ENCODE measurements around the gene PITX2. TPM values are rescaled to one million over a fixed set of nuclear protein-coding genes. Genes with fewer than 3 reads are reported as not detected.

The PITX2 gene
- total RNA-seq, 1 donor from 2014 or later = 0.29 TPM

DNA sequence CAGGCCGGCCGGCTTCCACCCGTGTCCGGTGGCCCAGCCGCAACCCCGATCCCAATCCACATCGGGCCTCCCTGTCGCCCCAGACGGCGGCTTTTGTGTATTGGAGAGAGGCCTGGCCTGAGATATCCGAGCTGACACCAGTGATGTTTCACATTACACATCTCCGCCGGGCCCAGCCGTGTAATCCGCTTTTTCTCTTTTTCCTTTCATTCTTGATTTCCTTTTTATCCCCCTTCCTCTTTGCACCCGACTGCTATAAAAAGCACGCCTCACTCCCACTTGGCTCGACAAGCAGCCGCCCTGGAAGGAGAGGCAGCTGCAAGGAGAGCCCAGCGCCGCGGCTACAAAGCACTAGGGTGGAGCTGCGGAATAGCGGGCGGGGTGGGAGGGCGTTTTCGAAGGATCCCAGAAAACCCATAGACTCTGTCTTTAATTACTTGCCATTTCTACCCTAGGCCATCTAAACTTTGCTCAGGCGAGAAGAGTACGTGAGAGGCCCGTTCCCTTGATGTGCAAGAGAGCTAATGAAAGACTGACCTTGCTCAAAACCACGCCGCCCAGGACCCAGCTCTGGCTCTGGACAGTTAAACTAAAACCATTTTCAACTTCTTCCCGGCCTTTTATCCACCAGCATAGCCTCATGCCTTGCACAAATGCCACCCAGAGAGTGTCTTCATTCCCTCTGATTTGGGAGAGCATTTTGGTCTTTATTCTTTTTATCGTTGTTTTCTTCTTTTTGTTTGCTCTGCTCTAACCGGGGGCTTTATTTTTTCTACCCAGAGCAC is 3.2 kb downstream of the PITX2 start:
- Histone ChIP-seq H3K4me3 (ENCODE audit: low read depth, low read length) (no peak overlapping the region), H3K27me3 (ENCODE audit: control insufficient read depth, insufficient read depth, low read length) (peaks cover 88% of the 10 kb centered on the region), H3K36me3 (ENCODE audit: control insufficient read depth, insufficient read depth, low read length) (no peaks in the 10 kb centered on the region)
- TF ChIP-seq, protein P1, sequence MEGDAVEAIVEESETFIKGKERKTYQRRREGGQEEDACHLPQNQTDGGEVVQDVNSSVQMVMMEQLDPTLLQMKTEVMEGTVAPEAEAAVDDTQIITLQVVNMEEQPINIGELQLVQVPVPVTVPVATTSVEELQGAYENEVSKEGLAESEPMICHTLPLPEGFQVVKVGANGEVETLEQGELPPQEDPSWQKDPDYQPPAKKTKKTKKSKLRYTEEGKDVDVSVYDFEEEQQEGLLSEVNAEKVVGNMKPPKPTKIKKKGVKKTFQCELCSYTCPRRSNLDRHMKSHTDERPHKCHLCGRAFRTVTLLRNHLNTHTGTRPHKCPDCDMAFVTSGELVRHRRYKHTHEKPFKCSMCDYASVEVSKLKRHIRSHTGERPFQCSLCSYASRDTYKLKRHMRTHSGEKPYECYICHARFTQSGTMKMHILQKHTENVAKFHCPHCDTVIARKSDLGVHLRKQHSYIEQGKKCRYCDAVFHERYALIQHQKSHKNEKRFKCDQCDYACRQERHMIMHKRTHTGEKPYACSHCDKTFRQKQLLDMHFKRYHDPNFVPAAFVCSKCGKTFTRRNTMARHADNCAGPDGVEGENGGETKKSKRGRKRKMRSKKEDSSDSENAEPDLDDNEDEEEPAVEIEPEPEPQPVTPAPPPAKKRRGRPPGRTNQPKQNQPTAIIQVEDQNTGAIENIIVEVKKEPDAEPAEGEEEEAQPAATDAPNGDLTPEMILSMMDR (IDR thresholded peaks at IDR 0.05; ENCODE audit: insufficient read depth, low read length, poor library complexity, severe bottlenecking) = no peak
- no peak for DNase-seq (ENCODE audit: low read depth)

DNA sequence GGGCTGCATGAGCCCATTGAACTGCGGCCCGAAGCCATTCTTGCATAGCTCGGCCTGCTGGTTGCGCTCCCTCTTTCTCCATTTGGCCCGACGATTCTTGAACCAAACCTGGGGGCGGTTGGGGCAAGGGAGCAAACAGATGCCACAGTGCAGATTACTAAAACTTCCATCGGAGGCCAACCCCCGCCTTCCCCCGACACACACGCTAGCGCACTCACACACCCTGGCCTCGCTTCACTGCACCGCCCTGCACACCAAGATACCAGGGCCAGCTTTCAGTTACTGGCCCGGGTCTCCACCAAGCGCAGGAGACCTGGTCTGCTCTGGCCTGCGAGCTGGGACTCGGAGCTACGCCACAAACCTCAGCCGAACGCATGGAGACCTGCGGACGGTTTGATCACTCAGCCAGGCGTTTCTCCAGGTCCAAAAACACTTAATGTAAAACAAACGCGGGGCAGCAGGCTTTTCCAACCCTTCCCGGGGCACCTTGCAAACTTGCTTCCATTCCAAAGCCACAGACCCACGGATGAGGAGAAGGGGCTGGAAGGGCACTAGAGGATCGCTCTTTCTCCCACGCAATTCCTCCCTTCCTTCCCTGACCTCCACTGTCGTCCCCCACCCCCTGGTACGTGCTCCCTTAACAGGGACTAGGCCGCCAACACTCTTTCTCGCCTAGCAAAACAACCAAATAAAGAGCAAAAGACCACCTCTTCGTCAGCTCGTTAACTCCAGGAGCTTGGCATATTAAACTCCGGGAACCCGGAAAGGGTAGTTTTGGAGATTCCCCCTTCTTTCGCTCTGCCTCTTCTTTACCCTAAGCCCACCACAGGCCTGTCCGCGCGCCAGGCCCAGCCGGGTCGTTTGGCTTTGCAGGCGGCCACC is 4.1 kb downstream of the PITX2 start:
- TF ChIP-seq, protein P1 (IDR thresholded peaks at IDR 0.05; ENCODE audit: insufficient read depth, low read length, poor library complexity, severe bottlenecking) = no peak
- no peaks in the 10 kb centered on the region for H3K36me3 ChIP-seq (ENCODE audit: control insufficient read depth, insufficient read depth, low read length)
- no peak overlapping the region for H3K4me3 ChIP-seq (ENCODE audit: low read depth, low read length)
- DNase-seq (ENCODE audit: low read depth) = no peak
- H3K27me3 ChIP-seq (ENCODE audit: control insufficient read depth, insufficient read depth, low read length) = peaks cover 88% of the 10 kb centered on the region

DNA sequence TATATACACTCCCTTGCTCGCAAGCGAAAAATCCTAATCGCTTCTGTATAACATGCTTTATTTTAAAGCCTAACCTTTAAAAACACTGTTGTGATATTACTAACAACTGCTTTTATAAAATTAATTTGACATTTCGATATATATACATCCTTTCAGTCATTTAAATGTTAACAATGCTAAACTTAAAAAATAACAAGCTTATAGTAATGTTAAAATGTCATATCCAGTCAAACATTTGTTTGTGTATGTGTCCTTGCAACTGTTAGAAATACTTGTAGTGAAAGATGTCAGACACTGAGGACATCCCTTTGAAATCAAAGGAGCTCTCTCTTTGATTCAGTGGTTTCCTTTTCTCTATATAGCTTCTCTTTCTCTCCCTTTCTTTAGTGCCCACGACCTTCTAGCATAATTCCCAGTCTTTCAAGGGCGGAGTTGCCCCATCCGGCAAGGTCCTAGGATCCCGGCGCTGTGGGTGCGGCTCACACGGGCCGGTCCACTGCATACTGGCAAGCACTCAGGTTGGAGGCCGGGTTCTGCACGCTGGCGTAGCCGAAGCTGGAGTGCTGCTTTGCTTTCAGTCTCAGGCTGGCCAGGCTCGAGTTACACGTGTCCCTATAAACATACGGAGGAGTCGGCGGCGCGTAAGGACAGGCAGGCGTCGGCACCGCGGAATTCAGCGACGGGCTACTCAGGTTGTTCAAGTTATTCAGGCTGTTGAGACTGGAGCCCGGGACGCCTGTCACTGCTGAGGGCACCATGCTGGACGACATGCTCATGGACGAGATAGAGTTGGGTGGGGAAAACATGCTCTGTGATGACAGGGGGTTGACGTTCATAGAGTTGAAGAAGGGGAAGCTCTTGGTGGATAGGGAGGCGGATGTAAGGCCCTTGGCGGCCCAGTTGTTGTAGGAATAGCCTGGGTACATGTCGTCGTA is 5.0 kb downstream of the PITX2 start:
- TF ChIP-seq, protein P1 (IDR thresholded peaks at IDR 0.05; ENCODE audit: insufficient read depth, low read length, poor library complexity, severe bottlenecking) = no peak
- DNase-seq (ENCODE audit: low read depth) = no peak
- Histone ChIP-seq H3K4me3 (ENCODE audit: low read depth, low read length) (no peak overlapping the region), H3K36me3 (ENCODE audit: control insufficient read depth, insufficient read depth, low read length) (no peaks in the 10 kb centered on the region), H3K27me3 (ENCODE audit: control insufficient read depth, insufficient read depth, low read length) (peaks cover 84% of the 10 kb centered on the region)

DNA sequence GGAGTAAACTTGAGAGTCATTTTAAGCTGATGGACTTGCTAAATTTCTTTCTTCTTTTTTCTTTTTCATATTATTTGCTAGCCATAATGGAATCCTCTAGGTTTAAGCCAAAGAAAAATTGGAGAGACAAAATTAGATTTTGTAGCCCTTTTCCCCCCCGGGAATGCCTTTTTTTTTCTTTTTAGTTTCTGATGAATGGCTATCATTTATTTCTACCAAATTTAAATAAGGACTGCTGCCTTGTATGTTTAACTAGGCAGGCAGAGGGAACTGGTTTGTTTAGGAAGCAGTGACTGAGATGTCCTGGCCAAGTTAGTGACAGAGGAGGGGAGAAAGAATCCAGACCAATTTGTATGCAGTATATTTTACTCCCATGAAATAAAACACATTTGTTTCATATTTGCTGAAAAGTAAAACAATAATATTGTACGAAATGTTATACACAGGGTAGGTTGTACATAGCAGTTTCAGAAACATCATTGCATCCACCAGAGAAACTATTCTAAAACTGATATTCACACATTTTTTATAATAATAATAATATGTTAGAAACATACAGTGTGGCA is 5.7 kb downstream of the PITX2 start:
- TF ChIP-seq, protein P1 (IDR thresholded peaks at IDR 0.05; ENCODE audit: insufficient read depth, low read length, poor library complexity, severe bottlenecking) = no peak
- no peak for DNase-seq (ENCODE audit: low read depth)
- H3K27me3 ChIP-seq (ENCODE audit: control insufficient read depth, insufficient read depth, low read length) = peaks cover 84% of the 10 kb centered on the region
- H3K4me3 ChIP-seq (ENCODE audit: low read depth, low read length) = no peak overlapping the region
- no peaks in the 10 kb centered on the region for H3K36me3 ChIP-seq (ENCODE audit: control insufficient read depth, insufficient read depth, low read length)
